Neural cell (in vitro differentiated cells): ENCODE data around the gene YY1AP1.

Source experiments
- EP300 ChIP-seq: fragments of 450-650 bp; conservative IDR thresholded peaks from 2 replicates; pipeline ENCODE4 v1.6.1; 2014; ENCODE audit warnings: antibody characterized with exemption, mild to moderate bottlenecking, moderate library complexity; ENCODE audit not compliant: poor library complexity, severe bottlenecking
- TF ChIP-seq, protein P1 (sequence below): fragments of 450-650 bp; IDR thresholded peaks from 2 replicates; pipeline ENCODE4 v1.5.1; 2014; ENCODE audit warnings: antibody characterized with exemption, mild to moderate bottlenecking, moderate library complexity; ENCODE audit not compliant: poor library complexity, severe bottlenecking

DNA sequence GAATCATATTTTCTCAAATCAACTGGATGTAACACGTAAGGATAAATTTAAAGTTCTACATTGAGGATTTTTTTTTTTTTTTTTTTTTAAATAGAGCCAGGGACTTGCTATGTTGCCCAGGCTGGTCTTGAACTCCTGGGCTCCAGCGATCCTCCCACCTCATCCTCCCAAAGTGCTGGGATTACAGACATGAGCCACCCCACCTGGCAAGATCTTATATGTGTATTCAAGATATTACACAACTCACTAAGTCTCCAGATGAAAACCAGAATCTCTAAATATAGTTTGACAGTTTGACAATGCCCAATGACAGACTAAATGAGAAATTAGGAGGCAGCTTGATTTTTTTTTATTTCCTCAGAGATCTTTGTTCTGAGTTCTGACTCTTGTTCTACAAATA is 6.8 kb downstream of the YY1AP1 start:
- no peak for TF ChIP-seq EP300
- TF ChIP-seq, protein P1, sequence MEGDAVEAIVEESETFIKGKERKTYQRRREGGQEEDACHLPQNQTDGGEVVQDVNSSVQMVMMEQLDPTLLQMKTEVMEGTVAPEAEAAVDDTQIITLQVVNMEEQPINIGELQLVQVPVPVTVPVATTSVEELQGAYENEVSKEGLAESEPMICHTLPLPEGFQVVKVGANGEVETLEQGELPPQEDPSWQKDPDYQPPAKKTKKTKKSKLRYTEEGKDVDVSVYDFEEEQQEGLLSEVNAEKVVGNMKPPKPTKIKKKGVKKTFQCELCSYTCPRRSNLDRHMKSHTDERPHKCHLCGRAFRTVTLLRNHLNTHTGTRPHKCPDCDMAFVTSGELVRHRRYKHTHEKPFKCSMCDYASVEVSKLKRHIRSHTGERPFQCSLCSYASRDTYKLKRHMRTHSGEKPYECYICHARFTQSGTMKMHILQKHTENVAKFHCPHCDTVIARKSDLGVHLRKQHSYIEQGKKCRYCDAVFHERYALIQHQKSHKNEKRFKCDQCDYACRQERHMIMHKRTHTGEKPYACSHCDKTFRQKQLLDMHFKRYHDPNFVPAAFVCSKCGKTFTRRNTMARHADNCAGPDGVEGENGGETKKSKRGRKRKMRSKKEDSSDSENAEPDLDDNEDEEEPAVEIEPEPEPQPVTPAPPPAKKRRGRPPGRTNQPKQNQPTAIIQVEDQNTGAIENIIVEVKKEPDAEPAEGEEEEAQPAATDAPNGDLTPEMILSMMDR, result no peak
